Measurements from ENCODE around the gene TBC1D22A. TPM values are rescaled to one million over a fixed set of nuclear protein-coding genes. Genes with fewer than 3 reads are reported as not detected.

Gene TBC1D22A
- total and polyA plus RNA-seq, 9 of the 15 experiments (the other 6 are each of a cell fraction or from before 2014, with no cell fraction given), result 0.20 to 11.5 (median 5.2) TPM

DNA sequence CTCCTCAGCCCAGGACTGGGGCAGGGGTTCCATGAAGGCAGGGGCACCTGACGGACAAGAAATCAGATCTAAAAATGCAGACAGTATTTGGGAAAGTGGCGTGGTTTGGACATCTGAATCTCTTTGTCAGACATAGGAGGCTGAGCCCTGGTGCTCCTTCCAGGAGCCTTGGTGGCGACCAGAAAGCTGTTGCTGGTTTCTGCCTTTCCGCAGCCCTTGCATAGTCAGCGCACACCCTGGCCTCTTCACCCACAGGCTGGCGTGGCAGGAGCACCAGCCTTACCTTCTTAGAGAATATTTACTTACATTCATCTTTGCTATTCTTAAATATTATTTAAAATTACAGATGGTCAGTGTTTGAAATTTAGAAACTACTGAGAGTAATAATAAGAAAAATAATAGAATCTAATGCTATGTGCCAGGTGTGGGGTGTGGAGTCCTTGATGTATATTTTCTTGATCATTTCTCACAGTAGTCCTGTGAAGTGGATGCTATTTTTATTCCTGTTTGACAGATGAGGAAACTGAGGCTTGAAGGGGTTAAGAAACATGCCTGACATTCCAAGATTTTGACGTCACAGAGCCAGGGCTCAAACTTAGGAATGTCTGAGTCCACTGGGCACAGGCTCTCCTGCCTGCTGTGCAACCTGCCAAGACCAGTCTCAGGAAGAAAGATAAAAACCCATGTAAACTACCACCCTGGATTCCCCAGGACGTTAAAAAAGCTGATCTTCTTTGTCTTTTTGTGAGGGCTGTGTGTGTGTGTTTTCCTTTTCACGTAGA is 51.6 kb downstream of the TBC1D22A start (continued):
- TF ChIP-seq, protein P1, sequence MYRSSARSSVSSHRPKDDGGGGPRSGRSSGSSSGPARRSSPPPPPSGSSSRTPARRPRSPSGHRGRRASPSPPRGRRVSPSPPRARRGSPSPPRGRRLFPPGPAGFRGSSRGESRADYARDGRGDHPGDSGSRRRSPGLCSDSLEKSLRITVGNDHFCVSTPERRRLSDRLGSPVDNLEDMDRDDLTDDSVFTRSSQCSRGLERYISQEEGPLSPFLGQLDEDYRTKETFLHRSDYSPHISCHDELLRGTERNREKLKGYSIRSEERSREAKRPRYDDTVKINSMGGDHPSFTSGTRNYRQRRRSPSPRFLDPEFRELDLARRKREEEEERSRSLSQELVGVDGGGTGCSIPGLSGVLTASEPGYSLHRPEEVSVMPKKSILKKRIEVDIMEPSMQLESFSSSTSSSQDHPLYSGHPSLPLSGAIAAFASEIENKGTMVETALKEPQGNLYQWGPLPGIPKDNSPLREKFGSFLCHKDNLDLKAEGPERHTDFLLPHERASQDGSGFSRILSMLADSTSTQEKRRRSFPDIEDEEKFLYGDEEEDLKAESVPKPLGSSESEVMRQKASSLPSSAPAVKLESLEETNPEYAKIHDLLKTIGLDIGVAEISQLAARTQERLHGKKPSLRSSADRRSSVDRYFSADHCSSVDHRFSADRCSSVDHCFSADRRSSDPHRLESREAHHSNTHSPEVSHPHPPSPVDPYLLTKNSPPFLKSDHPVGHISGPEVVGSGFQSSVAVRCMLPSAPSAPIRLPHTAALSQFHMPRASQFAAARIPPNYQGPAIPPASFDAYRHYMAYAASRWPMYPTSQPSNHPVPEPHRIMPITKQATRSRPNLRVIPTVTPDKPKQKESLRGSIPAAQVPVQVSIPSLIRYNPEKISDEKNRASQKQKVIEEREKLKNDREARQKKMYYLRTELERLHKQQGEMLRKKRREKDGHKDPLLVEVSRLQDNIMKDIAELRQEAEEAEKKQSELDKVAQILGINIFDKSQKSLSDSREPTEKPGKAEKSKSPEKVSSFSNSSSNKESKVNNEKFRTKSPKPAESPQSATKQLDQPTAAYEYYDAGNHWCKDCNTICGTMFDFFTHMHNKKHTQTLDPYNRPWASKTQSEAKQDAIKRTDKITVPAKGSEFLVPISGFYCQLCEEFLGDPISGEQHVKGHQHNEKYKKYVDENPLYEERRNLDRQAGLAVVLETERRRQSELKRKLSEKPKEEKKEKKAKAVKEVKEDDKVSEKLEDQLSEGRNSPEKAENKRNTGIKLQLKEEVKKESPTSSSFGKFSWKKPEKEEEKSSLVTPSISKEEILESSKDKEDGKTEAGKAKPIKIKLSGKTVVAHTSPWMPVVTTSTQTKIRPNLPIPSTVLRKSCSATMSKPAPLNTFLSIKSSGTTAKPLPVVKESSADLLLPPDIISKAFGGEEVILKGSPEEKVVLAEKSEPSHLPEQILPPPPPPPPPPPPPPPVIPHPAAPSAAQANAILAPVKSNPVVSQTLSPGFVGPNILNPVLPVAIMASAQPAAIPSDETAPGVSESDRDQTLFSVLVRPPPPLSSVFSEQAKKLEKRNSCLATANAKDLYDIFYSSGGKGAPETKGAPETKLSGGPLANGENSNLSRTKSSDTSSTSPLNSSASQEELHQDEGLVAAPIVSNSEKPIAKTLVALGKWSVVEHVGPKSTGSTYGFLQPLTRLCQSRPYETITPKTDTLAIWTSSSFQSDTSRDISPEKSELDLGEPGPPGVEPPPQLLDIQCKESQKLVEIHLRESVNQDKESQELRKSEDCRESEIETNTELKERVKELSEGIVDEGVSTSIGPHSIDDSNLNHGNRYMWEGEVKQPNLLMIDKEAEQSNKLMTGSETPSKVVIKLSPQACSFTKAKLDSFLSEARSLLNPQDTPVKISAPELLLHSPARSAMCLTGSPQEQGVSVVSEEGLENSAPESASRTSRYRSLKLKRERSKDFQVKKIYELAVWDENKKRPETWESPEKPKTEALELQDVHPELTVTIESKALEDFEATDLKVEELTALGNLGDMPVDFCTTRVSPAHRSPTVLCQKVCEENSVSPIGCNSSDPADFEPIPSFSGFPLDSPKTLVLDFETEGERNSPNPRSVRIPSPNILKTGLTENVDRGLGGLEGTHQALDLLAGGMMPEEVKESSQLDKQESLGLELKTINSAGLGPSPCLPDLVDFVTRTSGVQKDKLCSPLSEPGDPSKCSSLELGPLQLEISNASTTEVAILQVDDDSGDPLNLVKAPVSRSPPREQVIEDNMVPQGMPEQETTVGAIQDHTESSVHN (IDR thresholded peaks at IDR 0.05; ENCODE audit: borderline replicate concordance in 1 of 2, low read depth in 1 of 2), result no peak
- TF ChIP-seq ZNF589 (CRISPR knock-in tag; IDR thresholded peaks at IDR 0.05; ENCODE audit: low read depth) (no peak), TCF7L2 (IDR thresholded peaks at IDR 0.05; ENCODE audit: low read depth, low read length) (no peak), U2AF2 (optimal IDR thresholded peaks at IDR 0.05; ENCODE audit: low read depth, low read length) (no peak), ZNF408 (CRISPR knock-in tag; IDR thresholded peaks at IDR 0.05; ENCODE audit: low read depth) (no peak), RBM39 (optimal IDR thresholded peaks at IDR 0.05; ENCODE audit: low read depth, low read length) (no peak)

Data from K562 (cell line).